ENCODE data around the gene VAMP5. TPM values are rescaled to one million over a fixed set of nuclear protein-coding genes. Genes with fewer than 3 reads are reported as not detected.
"Not testable (repeated sequence)": the region's sequence is repeated elsewhere in the genome, so short reads cannot be mapped to it uniquely, and the experiment has no call there.

The VAMP5 gene
- total RNA-seq, 1 experiment from 2014 or later = 0.59 TPM

DNA sequence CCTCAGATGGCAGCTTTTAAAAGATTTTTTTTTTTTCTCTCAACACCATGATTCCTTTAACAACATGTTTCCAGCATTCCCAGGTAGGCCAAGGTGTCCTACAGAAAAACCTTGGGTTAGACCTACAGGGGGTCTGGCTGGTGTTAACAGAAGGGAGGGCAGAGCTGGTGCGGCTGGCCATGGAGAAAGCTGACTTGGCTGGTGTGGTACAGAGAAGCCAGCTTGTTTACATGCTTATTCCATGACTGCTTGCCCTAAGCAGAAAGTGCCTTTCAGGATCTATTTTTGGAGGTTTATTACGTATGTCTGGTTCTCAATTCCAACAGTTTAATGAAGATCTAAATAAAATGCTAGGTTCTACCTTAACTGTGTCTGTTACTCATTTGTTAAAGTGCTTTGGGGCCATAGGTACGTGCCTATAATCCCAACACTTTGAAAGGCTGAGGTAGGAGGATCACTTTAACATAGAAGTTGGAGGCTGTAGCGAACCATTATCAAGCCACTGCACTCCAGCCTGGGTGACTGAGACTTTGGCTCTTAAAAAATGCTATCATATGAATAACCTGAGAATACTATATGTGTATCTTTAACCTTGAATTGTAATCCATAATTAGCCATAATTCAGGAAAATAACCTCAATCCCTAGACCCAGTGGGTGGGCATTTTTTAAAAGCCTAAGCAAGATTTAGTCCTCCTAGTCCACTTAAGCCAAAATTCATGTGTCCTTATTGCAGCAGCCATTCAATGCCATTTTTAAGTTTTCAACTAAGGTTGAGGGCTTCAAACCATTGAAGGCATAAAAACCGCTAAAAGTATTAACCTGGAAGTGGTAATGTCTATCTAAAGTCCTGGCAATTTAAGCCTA is 39.1 kb upstream of the VAMP5 start:
- not testable (repeated sequence) for H3K4me1 ChIP-seq (ENCODE audit: insufficient read depth, low read length); H3K27me3 Mint-ChIP-seq (ENCODE audit: low read depth); H3K9me3 ChIP-seq (ENCODE audit: control insufficient read depth, low read depth, low read length); H4K5ac ChIP-seq (ENCODE audit: insufficient read length, low read depth, low read length); H3K23me2 ChIP-seq (ENCODE audit: insufficient read length, low read depth, low read length, poor library complexity, severe bottlenecking); H3T11ph ChIP-seq (ENCODE audit: low read length); H3K9me3 Mint-ChIP-seq; H2BK5ac ChIP-seq (ENCODE audit: insufficient read length, low read length); H2AK5ac ChIP-seq (ENCODE audit: insufficient read length, low read length); H4K20me1 ChIP-seq (ENCODE audit: control insufficient read depth, insufficient read depth, insufficient read length); H3K27me3 ChIP-seq (ENCODE audit: insufficient read depth, low read length); H2BK15ac ChIP-seq (ENCODE audit: low read depth, low read length); H3K9ac ChIP-seq (ENCODE audit: extremely low read depth, insufficient read length, low read length); H3K79me1 ChIP-seq (ENCODE audit: insufficient read depth, low read depth, low read length, poor library complexity, severe bottlenecking); H2AFZ ChIP-seq (ENCODE audit: low read length); H3K23ac ChIP-seq (ENCODE audit: insufficient read length, low read depth, low read length); DNase-seq; H2BK20ac ChIP-seq (ENCODE audit: low read depth, low read length, poor library complexity, severe bottlenecking); H3K14ac ChIP-seq (ENCODE audit: insufficient read depth, low read length); H3K56ac ChIP-seq (ENCODE audit: insufficient read length, low read depth, low read length); H2BK12ac ChIP-seq (ENCODE audit: insufficient read length, low read depth, low read length); H3K4me2 ChIP-seq (ENCODE audit: insufficient read depth, insufficient read length, low read length); H3K4ac ChIP-seq (ENCODE audit: low read depth, low read length); H4K91ac ChIP-seq (ENCODE audit: insufficient read length, low read depth, low read length); H3K4me3 Mint-ChIP-seq; H2BK120ac ChIP-seq (ENCODE audit: low read depth, low read length, poor library complexity, severe bottlenecking); H3K27ac ChIP-seq (ENCODE audit: insufficient read length, low read depth, low read length); H3K18ac ChIP-seq (ENCODE audit: insufficient read length, low read depth, low read length); H4K8ac ChIP-seq (replicated peaks; ENCODE audit: insufficient read length, low read depth, low read length)
- Mint-ChIP-seq H3K27ac (peak overlapping the region in 1 of 3 experiments; percentile 60; a peak in 2 of 7 replicates), H3K4me1 (peaks cover 30 to 43% of the 10 kb centered on the region in 2 experiments), H3K36me3 (ENCODE audit: insufficient read depth in 1 of 3, low read depth in 3 of 3) (peaks cover 44 to 75% (median 59%) of the 10 kb centered on the region in 3 experiments)
- no CpG with 5 or more reads among the region's 5 CpGs for WGBS (ENCODE audit: extremely low coverage, insufficient read length, low lambda C conversion rate)
- H3K79me2 ChIP-seq (ENCODE audit: insufficient read depth, low read length) = peaks cover 13% of the 10 kb centered on the region

All from H9 (cell line).